Measurements from ENCODE around the gene C1RL. TPM values are rescaled to one million over a fixed set of nuclear protein-coding genes. Genes with fewer than 3 reads are reported as not detected.
"Not testable (repeated sequence)": the region's sequence is repeated elsewhere in the genome, so short reads cannot be mapped to it uniquely, and the experiment has no call there.

C1RL gene
- total RNA-seq, 4 donors from 2014 or later, result 85.9 to 126 (median 107) TPM

DNA sequence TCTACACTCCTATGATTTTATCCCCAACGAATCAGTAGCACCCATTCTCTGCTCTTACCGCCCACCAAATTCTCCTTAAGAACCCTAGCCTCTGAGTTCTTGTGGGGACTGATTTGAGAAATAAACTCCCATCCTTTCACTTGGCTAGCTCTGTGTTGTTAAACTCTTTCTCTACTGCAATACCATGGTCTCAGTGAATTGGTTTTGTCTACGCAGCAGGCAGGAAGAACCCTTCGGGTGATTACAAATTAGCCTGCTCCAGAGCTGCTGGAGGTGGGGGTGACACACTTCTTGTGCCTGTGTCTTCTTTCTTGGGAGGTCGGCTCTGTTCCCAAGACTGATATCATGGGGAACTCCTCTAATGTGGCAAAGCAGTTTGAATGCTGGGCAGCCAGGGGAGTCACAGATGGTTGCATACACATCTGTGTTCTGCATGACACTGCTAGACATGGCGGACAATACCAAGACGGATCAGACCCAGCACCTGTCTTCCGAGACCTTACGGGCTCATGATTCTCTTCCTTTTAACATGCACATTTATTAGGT is 50.1 kb downstream of the C1RL start:
- DNase-seq (ENCODE audit: low spot score), result no peak
- no peak for ATAC-seq (ENCODE audit: low FRiP score)
- TF ChIP-seq, protein P1, sequence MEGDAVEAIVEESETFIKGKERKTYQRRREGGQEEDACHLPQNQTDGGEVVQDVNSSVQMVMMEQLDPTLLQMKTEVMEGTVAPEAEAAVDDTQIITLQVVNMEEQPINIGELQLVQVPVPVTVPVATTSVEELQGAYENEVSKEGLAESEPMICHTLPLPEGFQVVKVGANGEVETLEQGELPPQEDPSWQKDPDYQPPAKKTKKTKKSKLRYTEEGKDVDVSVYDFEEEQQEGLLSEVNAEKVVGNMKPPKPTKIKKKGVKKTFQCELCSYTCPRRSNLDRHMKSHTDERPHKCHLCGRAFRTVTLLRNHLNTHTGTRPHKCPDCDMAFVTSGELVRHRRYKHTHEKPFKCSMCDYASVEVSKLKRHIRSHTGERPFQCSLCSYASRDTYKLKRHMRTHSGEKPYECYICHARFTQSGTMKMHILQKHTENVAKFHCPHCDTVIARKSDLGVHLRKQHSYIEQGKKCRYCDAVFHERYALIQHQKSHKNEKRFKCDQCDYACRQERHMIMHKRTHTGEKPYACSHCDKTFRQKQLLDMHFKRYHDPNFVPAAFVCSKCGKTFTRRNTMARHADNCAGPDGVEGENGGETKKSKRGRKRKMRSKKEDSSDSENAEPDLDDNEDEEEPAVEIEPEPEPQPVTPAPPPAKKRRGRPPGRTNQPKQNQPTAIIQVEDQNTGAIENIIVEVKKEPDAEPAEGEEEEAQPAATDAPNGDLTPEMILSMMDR (IDR thresholded peaks at IDR 0.05), result no peak

DNA sequence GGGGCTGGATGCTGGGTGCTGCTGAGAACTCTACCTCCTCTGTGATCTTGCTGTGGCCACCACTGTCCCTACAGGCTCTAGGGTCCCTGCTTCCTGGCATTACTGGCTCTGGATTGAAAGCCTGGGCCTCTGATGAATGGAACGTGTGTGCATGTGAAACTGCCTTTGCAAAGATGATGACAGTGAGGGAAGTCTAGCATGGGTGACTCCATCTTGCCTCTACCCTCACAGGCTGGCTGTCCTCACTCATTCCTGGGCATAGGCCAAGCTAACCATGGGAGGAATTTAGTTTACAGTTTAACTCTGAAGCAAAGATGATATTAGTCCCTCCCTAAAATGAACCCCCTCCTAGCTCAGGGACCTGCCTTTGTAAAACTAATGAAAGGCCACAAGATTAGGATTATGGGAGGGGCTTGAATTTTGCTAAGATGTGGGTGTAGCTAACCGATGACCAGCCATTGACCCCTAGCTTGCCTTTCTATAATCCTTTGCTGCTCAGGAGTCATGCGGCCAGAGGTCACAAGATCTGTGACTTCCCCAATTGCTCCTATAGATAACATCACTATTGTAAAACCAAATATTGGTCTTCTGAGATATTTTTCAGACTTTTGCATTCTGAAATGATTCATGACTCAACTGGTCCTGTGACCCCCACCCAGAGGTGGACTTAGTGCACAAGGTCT is 50.7 kb downstream of the C1RL start:
- ATAC-seq (ENCODE audit: low FRiP score) (no peak), DNase-seq (ENCODE audit: low spot score) (no peak)
- TF ChIP-seq, protein P1 (IDR thresholded peaks at IDR 0.05), result no peak

DNA sequence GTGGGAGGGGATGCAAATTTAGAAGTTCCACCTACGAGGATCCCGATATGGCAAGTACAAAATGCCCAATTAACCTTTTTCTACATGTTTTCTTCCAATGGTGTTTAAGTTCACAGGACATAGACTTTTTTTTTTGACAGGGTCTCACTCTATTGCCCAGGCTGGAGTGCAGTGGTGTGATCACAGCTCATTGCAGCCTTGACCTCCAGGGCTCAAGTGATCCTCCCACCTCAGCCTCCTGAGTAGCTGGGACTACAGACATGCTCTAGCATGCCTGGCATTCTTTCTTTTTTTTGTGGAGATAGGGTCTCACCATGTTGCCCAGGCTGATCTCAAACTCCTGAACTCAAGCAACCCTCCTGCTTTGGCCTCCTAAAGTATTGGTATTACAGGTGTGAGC is 53.3 kb downstream of the C1RL start:
- not testable (repeated sequence) for ATAC-seq (ENCODE audit: low FRiP score); DNase-seq (ENCODE audit: low spot score)

DNA sequence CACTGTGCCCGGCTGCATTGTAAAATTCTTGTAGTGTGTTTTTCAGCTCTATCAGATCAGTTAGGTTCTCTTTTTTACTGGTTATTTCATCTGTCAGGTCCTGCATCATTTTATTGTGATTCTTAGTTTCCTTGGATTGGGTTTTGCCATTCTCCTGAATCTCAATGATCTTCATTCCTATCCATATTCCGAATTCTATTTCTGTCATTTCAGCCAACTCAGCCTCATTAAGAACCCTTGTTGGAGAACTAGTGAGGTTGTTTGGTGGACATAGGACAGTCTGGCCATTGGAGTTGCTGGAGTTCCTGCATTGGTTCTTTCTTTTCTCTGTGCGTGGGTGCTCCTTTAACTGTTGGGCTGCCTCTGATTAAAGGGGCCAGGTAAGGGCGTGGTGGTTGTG is 54.1 kb downstream of the C1RL start:
- DNase-seq (ENCODE audit: low spot score) (no peak), ATAC-seq (ENCODE audit: low FRiP score) (no peak)
- TF ChIP-seq, protein P1 (IDR thresholded peaks at IDR 0.05), result no peak

DNA sequence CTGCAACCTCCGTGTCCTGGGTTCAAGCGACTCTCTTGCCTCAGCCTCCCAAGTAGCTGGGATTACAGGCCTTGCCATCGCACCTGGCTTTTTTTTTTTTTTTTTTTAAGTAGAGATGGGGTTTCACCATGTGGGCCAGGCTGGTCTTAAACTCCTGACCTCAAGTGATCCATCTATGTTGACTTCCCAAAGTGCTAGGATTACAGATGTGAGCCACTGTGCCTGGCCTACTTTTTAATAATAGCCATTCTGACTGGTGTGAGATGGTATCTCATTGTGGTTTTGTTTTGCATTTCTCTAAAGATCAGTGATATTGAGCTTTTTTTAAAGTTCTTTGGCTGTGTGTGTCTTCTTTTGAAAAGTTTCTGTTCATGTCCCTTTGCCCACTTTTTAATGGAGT is 59.0 kb downstream of the C1RL start:
- ATAC-seq (ENCODE audit: low FRiP score); DNase-seq (ENCODE audit: low spot score): not testable (repeated sequence)

DNA sequence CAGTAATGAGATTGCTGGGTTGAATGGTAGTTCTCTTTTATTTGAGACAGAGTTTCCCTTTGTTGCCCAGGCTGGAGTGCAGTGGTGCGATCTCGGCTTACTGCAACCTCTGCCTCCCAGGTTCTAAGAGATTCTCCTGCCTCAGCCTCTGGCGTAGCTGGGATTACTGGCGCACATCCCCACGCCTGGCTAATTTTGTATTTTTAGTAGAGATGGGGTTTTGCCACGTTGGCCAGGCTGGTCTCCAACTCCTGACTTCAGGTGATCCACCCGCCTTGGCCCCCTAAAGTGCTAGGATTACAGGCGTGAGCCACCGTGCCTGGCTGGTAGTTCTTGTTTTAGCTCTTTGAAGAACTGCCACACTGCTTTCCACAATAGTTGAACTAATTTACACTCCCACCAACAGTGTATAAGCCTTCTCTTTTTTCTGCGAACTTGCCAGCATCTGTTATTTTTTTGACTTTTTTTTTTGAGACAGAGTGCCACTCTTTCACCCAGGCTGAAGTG is 59.5 kb downstream of the C1RL start:
- not testable (repeated sequence) for ATAC-seq (ENCODE audit: low FRiP score); DNase-seq (ENCODE audit: low spot score)

DNA sequence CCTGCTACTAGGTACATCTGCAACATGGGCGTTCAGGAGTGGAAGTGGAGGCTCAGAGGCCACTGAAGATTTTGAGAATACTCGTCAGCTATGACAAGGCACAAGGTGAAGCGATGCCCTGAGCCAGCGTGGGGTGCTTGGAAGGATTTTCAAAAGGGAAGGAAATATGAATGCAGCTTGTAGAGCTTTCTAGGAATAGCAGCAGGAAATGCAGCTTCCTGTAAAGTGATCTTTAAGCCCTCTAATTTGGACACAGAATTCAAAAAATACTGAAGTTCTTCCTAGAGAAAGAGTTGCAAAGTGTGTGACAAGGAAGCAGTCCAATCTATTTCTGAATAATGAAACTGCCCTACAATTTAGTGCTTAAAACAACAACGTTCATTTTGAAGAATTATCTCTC is 61.7 kb downstream of the C1RL start:
- DNase-seq (ENCODE audit: low spot score) (no peak), ATAC-seq (ENCODE audit: low FRiP score) (no peak)
- TF ChIP-seq, protein P1 (IDR thresholded peaks at IDR 0.05), result no peak

DNA sequence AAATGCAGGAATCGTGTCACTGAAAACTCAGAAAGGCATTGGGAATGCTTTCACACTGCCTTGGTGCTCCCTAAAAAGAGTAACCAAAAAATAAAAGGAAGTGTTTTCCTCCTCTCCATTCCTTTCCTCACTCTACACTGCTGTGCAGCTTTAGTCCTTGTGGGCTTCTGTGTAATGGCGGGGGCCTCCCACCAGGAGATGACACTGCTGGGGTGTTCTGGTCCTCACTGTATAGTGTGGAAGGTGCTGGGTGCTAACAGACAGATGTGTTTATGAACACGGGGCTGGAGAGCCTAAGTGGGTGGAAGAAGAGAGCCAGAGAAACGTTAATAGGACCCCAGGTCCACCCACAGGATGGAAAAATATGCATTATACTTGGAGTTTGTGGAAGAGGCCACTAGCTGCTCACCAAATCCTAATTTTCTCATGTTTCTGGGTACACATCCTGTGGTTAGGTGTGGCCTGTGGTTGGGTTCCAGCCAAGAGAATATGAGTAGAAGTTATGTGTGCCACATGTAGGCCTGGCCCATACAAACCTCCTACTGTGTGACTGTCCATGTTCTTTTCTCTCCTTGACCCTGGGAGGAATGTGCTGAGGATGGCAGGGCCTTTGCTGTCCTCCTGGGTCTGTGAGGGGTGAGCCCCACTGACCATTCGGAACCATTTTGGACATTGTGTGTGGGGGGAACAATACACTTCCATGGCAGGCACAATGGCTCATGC is 62.5 kb downstream of the C1RL start:
- TF ChIP-seq, protein P1 (IDR thresholded peaks at IDR 0.05), result no peak
- DNase-seq (ENCODE audit: low spot score) (no peak), ATAC-seq (ENCODE audit: low FRiP score) (no peak)
